GM19238 (cell line): ENCODE data around the gene C2CD4D.

ENCODE experiments used
- DNase-seq: peaks from one replicate; pipeline ENCODE4 v3.0.0; 2011; ENCODE audit warnings: low spot score; ENCODE audit not compliant: insufficient read length

C2CD4D gene

DNA sequence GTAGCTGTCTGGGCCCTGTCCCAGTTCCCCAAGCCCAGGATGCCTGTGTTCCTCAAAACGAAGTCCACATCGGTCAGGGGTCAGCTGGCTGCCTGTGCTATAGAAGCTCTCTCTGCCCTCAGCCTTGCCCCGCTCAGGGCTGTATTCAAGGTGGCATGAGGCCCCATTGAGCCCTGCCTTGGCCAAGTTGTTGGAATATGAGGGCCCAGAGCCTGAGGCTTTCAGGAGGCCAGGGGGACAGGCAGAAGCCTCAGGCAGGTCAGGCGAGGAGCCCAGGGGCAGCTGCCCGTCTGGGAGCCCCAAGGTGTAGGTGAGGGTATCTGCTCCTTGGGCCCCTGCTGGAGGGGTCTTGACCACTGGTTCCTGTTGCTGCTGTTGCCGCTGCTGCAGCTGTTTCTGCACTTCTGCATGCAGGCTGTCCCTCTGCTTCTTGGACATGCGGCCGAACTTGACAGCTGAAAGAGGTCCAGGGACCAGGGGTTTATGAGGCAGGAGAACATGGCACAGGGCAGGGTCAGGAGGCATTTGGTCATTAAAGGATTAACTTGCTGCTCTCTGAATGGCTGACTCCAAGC lies 24.6 kb downstream of the C2CD4D start:
- no peak for DNase-seq

DNA sequence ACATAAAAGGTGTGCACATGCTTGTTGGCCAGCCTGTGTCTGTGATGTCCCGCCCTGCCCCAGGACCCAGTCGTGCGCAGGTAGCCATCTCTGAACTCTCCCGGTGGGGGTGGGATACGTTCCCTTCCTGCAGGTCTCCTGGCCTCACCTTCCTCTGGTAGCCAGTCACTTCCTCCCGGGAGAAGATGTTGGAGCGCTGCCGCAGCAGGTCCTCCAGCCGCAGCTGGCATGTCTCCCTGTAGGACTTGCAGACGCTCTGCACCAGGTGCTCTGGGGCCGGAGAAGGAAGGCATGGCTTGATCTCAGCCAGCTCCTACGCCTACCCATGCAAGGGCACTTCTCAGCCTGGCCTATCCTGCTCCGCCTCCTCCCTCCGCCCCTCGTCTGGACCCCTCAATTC lies 25.2 kb downstream of the C2CD4D start:
- no peak for DNase-seq

DNA sequence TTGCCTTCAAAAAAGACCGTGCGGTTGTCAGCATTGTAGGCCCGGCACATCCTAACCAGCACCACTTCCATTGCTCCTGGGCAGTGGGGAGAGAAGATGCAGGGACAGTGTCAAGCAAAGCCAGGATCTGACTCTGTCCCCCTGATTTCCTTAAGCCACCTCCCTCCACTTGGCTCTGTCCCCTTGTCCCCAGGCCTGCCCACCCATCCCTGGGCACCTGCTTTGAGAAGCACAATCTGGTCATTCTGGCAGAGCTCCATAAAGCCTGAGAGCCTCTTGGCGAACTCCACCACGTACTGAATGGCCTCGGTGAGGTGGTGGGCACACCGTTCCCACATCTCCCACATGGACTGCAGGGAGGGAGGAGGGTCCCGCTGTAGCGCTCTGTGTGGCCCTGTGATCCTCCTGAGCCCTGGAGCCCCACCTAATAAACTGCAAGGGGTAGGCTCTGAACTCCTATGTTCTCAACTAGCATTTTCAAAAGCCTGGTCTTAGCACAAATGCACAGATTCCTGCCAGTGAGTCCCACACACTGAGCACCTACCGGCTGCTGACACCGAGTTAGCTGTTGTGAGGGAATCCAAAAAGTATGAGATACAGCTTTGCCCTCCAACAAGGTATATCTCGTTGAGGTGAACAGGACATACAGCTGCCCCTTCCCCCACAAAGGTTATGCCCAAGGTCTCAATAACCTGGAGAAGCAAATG lies 26.2 kb downstream of the C2CD4D start:
- DNase-seq: no peak

GRCh38 chr1:151811181-151811580 lies 28.4 kb downstream of the C2CD4D start:
- no peak for DNase-seq

GRCh38 chr1:151809985-151810556 lies 29.5 kb downstream of the C2CD4D start:
- DNase-seq: no peak

DNA sequence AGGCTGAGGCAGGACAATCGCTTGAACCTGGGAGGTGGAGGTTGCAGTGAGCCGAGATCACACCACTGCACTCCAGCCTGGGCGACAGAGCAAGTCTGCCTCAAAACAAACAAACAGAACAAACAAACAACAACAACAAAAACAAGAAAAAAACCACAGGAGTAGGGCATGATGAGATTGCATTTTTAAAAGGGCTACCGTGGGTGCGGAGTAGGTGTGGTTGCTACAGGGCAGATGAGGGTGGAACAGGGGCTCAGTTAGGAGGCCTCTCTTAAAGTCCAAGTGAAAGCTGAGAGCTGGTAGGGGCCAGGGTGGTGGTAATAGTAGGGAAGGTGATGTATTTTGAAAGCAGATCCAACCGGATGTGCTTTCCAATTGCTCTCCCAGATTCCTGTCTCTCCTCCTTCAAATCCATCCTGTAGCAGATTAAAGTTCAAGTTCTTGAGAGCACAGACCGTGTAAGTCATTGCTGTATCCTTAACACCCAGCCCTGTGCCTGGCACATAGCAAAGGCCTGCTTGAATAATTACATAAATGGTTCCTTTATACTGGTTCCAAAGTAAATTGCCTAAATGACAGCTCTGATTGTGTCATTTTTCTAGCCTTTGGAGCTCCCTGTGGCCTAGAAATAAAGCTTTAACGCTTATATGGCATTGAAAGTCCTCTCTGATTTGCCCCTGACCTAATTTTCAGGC lies 30.2 kb downstream of the C2CD4D start:
- no peak for DNase-seq

DNA sequence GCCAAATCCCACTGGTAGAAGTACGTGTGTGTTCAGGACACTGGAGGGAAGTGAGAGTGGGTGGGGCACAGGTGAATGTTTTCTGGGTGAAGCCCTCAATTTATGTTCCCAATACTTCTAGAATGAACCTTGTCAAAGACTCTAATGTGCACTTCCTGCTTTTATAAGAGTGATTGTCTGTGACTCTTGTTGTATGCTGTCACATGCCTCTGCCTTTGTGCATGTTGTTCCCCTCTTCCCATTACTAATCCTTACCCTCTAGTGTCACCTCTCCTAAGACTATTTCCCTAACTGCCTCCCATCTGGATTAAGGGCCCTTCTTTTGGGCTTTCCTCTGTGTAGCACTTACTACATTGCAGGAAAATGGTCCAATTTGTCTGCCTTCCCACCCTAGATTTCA lies 31.9 kb downstream of the C2CD4D start:
- no peak for DNase-seq

DNA sequence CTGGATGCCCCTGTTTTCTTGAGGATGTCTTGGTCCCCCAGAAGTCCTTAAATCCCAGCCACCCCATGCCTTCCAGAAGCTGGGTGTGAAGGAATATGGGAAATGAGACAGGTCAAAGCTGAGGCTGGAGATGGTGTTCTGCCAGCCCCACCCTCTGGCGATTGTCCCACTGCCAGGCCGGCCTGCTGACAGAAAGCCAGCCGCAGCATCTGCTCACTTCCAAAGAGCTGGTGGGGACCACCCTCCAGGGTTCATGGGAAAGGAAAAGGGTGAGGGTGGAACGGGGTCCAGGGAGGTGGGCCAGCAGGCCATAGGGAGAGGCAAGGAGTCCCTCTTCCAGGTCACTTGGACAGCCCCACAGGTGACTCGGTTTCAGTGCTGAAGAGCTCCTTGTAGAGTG lies 32.5 kb downstream of the C2CD4D start:
- DNase-seq: no peak

DNA sequence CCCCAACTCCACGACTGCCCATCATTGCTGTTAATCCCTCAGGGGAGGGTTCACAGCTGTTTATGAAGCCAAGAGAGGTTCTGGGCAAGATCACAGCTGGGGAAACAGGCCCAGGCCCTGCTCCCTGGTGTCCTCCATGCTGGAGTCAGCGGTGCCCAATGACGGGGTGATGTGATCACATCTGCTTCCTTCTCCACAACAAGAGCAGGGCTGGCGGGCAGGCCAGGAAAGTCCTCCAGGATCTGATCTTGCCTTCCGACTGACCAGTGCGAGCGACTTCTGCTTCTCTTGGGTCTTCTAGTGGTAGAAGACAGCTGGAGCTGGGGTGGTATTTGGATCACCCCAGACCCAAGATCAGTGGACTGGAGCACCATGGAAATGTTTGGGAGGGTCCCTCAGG lies 33.5 kb downstream of the C2CD4D start:
- no peak for DNase-seq

- DNase-seq: no peak
Measured at GRCh38 chr1:151805066-151805820, 34.4 kb downstream of the C2CD4D start, which contains the start of gene LINGO4. TSS of gene LINGO4 (minus strand) at chr1:151805419. CDS start at chr1:151802704, 2,715 bp downstream.

DNA sequence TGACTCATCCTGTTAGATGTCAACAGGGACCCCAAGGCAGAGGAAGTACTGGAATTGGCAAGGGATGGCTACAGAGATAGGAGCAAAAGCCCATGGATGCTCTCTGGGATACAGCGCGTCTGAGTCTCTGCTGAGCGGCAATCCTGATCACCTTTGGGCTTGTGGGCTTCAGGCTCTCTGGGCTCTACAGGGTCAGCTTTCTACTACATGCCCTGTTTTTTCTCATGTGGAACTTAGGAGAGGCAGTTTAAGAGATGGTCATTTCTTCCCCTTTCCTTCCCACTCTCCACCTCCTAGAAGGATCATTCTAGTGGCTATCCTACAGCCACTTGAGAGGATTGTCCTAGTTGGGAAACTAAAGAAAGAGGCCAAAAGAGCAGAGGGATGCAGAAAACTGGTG lies 35.7 kb downstream of the C2CD4D start:
- DNase-seq: no peak

GRCh38 chr1:151803164-151803563 lies 36.5 kb downstream of the C2CD4D start:
- no peak for DNase-seq

DNA sequence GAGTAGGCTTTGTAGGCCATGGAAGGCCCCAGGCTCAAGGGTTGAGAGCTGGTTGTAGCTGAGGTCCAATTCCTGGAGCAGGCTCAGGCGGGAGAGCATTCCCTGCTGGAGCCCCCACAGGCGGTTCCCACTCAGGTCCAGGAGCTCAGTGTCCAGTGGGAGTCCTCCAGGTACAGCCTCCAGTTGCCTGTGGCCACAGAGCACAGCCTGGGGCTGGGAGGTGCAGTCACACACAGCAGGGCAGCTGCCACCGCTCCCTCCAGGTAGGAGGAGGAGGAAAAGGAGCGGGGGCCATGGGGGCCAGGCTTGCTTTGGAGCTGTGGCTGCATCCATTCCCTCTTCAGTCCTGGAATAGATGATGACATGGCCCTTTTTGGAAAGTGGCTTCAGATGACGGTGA lies 37.2 kb downstream of the C2CD4D start:
- DNase-seq: no peak

DNA sequence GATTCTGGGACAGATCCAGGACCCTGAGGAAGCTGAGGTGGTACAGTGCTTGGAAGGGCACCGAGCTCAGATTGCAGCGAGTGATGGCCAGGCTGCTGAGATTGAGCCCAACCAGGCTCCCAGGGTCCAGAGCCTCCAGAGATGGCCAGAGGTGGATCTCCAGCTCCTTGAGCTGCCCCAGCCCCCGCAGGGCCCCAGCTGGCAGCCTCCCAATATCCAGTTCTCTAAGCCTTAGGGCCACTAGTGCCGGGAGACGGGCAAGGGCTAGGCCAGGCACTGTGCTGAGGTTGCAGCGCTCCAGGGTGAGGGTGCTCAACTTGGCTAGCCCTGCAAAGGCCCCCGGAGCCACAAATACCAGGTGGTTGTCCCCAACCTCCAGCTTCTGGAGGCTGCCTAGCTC lies 37.8 kb downstream of the C2CD4D start:
- no peak for DNase-seq

DNA sequence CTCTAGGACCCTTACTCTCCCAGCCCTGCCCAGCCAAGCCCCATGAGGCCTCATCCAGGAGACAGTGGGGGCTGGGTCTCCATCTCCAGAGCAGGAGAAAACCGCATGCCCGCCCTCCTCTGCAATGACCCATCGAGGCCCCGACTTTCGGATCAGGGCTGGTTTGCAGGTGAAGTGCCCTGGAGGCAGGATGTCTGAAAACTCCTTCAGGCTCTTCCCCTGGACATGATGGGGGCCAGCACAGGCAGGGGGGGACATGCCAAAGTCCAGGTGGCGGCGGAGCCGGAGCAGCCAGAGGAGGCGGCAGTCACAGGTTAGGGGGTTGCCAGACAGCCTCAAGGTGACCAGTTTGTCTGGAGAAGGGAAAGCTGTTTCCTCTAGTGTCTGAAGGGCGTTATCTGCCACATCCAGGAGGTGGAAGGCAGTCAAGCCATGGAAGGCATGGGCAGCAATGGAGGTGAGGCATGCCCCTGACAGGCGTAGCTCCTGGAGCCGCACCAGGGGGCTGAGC lies 38.3 kb downstream of the C2CD4D start:
- DNase-seq: no peak

DNA sequence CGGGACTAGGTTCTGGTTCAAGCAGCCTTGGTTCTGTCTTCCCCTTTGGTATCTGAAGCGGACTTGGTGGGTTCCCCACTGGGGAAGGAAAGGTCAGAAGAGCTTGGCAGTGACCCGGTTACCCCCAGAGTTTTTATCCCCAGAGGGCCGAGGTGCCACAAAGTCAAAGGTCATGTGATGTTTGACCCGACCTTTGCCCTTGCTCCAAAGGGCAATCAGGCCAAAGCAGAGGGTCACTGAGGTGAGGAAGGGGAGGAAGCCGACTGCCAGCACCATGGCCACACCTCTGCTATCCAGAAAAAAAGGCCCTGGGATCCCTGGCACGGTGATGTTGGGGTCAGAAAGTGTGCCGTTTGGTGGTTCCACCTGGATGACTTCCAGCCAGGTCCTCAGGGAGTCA lies 38.8 kb downstream of the C2CD4D start:
- no peak for DNase-seq

DNA sequence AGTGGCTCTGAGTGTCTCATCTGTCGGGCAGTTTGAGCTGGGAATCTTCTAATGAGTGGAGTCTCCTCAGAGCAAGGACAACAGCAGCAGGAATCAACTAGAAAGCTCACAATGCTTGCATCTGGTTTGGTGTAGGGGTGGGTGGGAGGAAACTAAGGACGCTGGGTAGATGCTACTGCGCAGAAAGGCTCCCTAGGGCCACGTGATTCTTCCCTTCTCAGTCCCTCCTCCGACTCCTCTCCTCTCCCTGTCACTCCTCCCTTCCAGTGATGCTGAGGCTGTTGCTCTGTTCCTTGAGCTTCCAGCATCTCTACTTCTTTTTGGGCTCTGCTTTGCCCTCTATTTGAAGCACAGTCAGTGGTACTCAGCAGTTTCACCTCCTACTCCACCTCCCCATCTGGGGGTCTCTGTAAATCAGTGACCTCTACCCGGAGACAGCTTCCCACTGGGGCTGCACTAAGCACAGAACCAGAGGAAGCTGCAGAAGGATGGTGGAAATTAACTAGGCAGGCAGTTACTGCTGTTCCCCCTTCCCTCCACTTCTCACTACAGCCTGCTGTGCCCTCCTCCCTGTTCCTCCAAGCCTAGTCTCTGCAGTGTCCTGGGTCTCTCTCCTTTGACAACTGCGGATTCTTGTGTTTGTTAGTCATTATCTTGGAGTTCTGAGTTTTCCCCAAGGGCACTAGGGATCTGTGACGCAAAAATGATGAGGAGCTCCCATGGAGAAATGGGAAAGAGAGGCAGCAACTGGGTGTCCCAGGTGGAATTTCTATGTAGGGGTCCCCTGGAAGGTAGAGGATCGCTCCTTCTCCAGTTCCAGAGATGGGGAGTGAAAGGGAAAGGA lies 40.2 kb downstream of the C2CD4D start:
- DNase-seq: no peak

DNA sequence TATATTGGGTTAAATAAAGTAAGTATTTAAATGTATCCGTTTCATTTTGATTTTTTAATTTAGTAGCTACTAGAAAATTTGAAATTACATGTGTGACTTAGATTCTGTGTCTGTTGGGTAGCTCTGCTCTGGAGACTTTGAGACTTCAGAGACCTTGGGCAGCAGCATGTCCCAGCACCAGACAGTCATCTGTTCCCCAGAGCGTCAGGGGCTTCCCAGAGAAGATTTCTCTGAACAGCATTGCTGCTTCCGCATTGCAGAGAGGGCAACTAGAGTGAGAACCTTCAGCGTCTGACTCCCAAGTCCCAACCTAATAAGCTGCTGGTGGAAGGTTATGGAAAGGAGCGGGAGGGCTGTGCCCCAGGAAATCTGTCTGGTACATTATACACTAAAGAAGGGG lies 41.0 kb downstream of the C2CD4D start:
- no peak for DNase-seq

DNA sequence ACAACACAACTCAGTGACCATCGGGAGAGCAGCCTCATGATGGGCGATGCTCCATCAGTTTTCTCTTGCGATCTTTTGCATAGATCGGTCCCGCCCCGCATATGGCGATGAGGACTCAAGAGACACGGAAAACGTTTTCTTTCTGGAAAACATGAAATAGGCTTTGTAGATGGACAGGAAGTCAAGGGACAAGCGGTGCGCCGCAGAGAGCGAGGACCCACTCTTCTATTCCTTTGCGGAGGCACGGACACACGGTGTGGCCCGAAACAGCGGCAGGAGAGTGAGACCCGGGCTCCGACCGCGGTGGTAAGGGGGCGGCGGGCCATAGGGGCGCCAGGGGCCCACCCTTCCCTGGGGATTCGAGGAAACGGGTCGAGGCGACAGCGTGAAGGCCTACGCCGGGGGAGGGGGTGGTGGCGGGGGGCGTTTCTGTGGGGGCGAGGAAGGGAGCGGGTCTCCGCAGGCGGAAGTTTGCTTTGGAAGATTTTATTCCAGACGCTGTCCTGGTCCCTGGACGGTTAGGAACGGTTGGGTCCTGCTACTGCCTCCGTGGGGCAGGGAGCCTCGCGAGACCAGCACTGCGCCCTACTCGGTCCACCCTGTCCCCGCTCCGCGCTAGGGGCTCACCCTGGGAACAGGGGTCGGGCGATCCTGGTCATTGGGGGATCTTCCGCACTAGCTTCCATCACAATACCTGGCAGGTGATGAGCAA lies 48.5 kb downstream of the C2CD4D start:
- DNase-seq: no peak
